Stomach (tissue), 4 donors: Measurements from ENCODE around the gene PTPRD.

Experiments used
- CTCF ChIP-seq, 7 experiments: fragments of 450-650 bp in 4 of 7; fragments of 200-600 bp in 3 of 7; sonication (generic) in 3 of 7; IDR thresholded peaks; one replicate each; pipeline ENCODE4 v1.5.1; 2016 to 2019; ENCODE audit warnings: antibody characterized with exemption in 7 of 7, control low read depth in 2 of 7, mild to moderate bottlenecking in 1 of 7
- POLR2A ChIP-seq, 4 donors: fragments of 450-650 bp; IDR thresholded peaks; one replicate each; pipeline ENCODE4 v1.6.1; 2016; ENCODE audit warnings: antibody characterized with exemption in 4 of 4, control low read depth in 2 of 4, mild to moderate bottlenecking in 1 of 4, moderate library complexity in 1 of 4
- POLR2AphosphoS5 ChIP-seq, 3 donors: sonication (generic); formaldehyde crosslinking; IDR thresholded peaks; one replicate each; pipeline ENCODE4 v1.6.1; 2016; ENCODE audit warnings: antibody characterized with exemption in 3 of 3

DNA sequence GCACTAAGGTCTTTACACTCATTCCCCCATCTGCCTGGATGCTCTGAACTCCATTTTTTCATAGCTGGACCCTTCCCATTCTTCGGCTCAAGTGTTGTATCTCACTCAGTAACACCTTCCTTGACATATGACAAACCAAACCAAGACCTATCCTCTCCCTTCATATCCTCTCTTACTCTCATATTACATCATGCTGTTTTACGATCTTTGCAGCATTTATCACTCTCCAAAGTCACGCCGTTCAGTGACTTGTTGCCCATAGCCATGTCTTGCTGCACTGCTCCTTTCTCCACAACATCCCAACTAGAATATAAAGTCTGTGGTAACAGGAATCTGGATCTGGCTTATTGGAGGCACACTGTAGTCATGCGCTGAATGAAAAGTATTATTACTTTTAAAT is 1889.6 kb downstream of the PTPRD start:
- TF ChIP-seq CTCF (IDR thresholded peaks at IDR 0.05) (no peak), POLR2AphosphoS5 (IDR thresholded peaks at IDR 0.05) (no peak), POLR2A (IDR thresholded peaks at IDR 0.05) (no peak)
